DMS53 treated with DMSO at 0.1 percent for 48 hours (cell line): ENCODE results near the gene EN2.

Experiments
- DNase-seq: peaks from one replicate; lab custom pipeline; 2025; ENCODE audit not compliant: unreplicated experiment; lab: John Stamatoyannopoulos, UW

Gene EN2

DNA sequence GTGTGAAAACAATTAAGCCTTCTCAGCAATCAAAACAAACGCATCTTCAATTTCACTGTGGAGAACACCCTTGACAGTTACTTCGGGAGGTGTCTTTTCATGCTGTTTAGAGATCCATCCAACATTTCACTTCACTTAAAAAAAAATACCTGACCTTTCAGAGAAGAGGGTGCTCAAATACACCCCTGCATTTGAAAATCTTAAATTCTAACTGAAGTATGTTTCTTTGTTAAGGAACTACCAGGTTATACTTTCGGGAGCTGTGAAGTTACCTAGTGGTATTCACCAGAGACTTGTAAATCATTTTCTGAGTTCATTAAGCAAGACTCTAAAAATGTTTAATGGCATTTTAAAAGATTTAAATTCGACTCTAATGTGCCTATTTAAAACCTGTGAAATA is 49.6 kb downstream of the EN2 start:
- DNase-seq: no peak

DNA sequence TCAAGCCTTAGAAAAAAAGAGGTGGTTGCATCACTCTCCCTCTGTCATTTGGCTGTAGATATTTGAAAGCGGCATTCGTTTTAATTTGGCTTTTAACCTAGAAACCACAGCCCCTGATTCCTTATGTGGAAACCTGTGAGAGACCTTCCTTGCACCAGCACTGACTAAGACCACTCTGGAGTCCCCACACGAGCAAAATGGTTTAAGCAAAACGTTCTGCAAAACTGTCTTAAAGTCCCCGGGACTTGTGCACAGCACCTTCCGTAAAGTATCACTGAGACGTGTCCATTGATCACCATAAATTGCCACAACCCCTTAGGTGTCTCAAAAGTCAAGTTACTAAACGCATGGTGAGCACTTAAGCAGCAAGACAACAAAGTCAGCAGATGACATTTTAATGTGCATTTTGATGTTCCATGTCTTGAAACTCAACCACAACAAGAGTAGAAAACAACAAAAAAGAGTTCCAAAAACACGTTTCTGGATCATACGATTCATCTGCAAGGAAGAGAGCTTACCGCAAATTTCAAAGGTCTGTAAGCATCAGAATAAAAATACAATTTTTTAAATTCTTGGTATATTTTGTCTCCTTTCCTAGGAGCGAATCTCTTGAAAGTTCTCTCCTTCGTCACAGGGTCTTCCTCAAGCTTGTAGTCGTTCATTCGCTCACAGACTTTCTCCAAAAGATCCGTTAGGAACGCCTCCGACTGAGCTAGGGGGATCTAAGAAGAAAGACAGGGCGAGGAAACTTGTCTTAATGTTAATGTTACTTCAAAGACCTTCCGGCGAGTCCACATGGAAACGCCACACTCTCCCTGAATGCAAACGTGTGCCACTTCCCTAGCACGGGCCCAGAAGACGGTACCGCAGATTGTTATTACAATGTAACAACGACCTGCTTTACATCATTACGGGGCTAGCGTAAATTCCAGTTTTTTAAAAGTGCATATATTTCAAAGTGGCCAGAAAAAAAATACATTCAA is 50.7 kb downstream of the EN2 start:
- DNase-seq: no peak

DNA sequence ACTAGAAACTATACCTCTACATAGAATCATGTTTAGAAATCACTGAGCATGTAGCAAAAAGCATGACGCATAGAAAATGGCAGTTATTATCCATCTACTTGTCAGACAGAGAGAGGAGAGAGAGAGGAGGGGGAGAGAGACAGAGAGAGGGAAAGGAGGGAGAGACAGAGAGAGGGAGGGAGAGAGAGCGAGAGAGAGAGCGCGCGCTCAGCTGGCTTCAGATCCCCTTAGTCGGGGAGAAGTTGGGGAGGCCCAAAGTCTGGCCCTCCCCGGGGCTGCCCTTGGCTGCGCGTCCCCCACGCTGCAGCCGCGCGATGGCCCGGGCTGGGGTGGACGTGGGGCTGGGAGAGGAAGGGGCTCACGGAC is 51.4 kb downstream of the EN2 start:
- DNase-seq: no peak

DNA sequence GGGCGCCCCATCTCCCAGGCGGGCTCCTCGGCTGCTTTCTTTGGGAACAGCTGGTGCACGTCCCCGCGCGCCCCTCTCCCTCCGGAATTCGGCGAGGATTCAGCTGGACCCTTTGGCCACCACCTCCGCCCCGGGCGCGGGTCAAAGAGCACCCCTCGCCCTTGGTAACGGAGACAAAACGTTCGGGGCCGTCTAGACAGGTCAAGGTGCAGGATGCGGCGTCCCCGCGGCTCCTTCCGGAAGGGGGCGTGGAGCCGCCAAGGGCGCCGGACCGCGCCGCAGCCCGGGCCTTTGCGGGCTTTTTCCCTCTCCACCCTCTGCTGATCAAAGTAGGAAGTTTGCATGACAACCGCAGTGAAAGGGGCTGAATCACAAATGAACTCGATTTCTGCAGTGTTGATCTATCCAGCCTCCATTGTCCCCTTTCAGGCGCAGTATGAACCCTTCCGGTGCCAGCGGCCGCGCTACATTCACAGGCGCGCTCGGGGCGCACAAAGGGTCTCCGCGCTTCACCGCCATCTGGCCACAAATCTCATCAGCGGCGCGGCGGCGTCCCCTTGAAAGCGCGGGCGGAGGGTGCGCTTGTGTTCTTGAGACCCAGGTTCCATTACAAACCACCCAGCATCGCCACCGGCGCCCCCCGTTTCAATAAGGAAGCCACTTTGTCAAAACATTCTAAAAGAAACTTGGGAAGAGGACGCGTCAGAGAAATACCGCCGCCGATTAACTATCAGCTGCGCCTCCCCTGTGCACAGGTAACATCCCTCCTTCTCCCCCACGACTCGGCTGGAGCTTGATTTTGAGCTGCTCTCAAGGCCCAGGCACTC is 52.0 kb downstream of the EN2 start:
- no peak for DNase-seq

DNA sequence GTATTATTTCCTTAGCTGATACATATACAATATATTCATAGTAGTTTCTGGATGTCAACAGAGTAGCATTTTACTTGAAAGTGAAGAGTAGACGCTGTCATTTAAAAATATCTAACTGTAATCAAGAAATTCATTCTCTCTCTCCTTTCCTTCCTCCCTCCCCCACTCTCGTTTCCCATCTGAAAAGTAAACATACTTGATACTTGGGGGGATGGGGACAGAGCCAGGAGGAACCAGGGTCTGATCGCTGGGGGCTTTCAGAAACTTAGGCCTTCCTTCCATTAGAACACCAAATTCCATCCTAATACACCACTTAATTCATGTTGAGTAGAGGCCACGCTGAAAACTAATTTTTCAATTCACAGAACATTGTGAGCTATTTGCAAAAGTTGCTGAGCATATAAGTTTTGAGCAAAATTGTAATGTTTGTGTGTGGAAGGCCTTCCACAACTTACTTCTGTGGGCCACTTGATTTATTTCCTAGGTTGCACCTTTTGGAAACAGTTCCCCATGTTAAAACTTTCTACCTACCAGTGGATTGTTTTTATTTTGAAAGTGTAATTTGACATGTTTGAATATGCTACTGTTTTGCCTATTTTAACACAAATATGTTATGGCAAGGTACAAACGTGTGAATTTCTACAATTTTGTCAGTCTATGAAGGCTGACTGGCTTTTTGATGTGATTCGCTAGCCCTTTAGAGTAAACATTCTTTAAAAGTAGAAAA is 53.2 kb downstream of the EN2 start:
- DNase-seq: no peak

DNA sequence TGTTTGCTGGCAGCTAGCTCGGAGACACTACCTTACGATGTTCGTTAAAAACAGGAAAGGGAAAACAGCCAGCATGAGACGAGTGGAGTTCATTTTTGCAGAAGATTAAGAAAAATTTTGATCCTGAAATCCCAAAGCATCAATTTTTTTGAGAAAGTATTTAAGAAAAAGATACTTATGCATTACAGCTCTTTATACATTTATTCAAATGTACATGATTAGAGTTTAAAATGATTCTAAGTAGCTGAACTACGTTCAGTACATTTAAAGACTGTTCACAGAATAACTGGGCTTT is 53.7 kb downstream of the EN2 start:
- DNase-seq: no peak

DNA sequence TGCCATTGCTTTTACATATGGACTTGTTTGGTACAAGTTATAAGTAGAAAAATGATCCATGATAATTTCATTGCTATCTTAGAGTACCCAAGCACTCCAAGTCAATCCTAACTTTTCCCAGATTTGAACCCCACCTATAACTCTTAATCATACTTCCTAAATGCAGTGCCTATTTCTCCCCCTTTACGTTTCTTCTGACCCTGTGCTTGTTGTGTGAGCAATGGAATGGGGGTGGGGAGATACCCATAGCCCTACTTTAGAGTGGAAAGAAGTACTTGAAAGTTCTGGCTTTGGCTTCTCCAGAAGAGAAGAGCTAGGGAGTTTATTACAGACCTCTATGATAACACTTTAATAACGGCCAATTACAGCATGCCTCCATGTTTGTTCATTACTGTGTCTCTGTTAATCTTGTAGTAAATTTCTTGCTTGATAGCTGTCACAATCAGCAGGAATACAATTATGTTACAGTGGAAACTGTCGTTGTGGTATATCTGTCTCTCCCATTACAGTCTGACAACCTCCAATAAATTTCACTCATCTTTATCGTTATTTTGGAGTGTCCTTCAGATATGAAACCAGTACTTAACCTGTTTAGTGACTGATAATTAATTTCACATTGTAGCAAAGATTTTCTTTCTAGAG is 54.4 kb downstream of the EN2 start:
- no peak for DNase-seq

DNA sequence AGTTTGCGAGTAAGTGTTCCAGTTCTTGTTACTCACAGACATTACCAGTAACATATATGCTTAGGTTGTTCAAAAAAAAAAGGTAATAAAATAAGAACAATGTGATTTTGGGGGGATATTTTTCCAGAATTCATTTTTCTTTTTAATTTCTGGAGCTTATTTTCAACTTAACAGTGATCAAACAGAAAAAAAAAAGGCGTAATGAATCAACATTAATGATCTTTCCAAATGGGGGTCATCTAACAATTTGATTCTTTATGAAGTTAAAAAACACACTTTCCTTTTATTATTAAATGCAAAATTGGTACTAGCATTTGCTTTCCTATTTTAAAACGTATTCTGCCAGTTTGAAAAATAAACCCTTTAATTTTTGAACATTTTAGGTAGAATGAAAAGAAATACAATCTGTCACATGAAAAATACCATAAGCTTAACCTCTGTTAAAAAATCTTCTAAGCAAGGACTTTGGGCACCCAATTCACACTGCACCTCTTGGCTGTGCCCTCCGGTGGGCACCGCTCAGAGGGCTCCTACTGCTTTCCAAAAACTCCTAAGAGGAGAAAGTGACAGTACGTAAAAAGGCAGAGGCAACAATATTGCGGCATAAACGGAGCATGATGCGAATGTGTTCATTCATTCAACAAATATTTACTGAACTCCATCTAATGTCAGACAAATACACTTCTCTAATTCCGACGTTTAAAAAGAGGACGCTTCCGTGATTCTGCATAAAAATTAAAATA is 55.8 kb downstream of the EN2 start:
- no peak for DNase-seq

DNA sequence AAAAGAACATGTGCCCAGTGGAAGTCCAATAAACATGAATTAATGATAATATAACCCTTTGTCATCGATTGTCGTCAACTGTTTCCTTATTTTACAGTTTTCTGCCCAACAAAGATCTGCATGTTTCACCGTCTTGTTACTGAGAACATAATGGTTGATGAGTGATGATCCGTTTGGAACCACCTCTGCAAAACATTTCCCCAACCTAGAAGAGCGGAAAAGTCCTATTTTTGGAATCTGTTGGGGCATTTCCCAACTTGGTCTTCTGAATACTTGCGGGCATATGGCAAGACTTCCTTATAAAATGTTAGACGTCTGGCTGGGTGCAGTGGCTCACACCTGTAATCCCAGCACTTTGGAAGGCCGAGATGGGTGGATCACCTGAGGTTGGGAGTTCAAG is 56.4 kb downstream of the EN2 start:
- no peak for DNase-seq
